Stomach (tissue), 19 donors: ENCODE measurements around the gene ZNF629. TPM values are rescaled to one million over a fixed set of nuclear protein-coding genes. Genes with fewer than 3 reads are reported as not detected.

Experiments used
- DNase-seq, 2 donors: peaks; one replicate each; pipeline versions ENCODE4 v3.0.0 to v3.0.0-alpha.2; 2013 to 2019
- H3K27ac ChIP-seq, 5 donors: fragments of 200-600 bp in 4 of 5; sonication (generic) in 4 of 5; one replicate each; pipeline ENCODE4 v1.5.1; 2013 to 2019; ENCODE audit warnings: mild to moderate bottlenecking in 1 of 5, moderate library complexity in 1 of 5
- H3K27me3 ChIP-seq, 3 donors: fragments of 200-600 bp; sonication (generic); one replicate each; pipeline ENCODE4 v1.5.1; 2017 to 2019; ENCODE audit warnings: mixed run types in 1 of 3
- H3K36me3 ChIP-seq, 4 donors: fragments of 200-600 bp; sonication (generic); 1 replicate in 3 of 4; 2 replicates in 1 of 4; pipeline ENCODE4 v1.5.1; 2016 to 2019
- H3K4me1 ChIP-seq, 4 donors: fragments of 200-600 bp; sonication (generic); one replicate each; pipeline ENCODE4 v1.5.1; 2016 to 2019
- H3K4me3 ChIP-seq, 4 donors: fragments of 200-600 bp; sonication (generic) in 3 of 4; one replicate each; pipeline ENCODE4 v1.5.1; 2016 to 2019; ENCODE audit warnings: mild to moderate bottlenecking in 1 of 4
- H3K9me3 ChIP-seq, 4 donors: fragments of 200-600 bp; sonication (generic); one replicate each; pipeline ENCODE4 v1.5.1; 2016 to 2019
- CTCF ChIP-seq, 7 experiments: fragments of 450-650 bp in 4 of 7; fragments of 200-600 bp in 3 of 7; sonication (generic) in 3 of 7; IDR thresholded peaks; one replicate each; pipeline ENCODE4 v1.5.1; 2016 to 2019; ENCODE audit warnings: antibody characterized with exemption in 7 of 7, control low read depth in 2 of 7, mild to moderate bottlenecking in 1 of 7
- EP300 ChIP-seq: sonication (generic); formaldehyde crosslinking; IDR thresholded peaks from one replicate; pipeline ENCODE4 v1.6.1; 2017; ENCODE audit warnings: antibody characterized with exemption
- POLR2A ChIP-seq, 4 donors: fragments of 450-650 bp; IDR thresholded peaks; one replicate each; pipeline ENCODE4 v1.6.1; 2016; ENCODE audit warnings: antibody characterized with exemption in 4 of 4, control low read depth in 2 of 4, mild to moderate bottlenecking in 1 of 4, moderate library complexity in 1 of 4
- POLR2AphosphoS5 ChIP-seq, 3 donors: sonication (generic); formaldehyde crosslinking; IDR thresholded peaks; one replicate each; pipeline ENCODE4 v1.6.1; 2016; ENCODE audit warnings: antibody characterized with exemption in 3 of 3
- WGBS, 5 donors: extraction: QIAGEN DNeasy Blood & Tissue Kit in 3 of 5; methylation state at CpG; one replicate each; pipeline versions ENCODE4 v1.1.5 to v1.1.7; 2013 to 2018; 5-methylcytosine and 5-hydroxymethylcytosine counted together
- intact Hi-C: fragments of 100-400 bp; cut with DNase I; formaldehyde crosslinking; loops from one replicate; pipeline ENCODE4 v1.15.1; 2023; ENCODE audit warnings: low total_unique reads
- long read RNA-seq, 10 donors: transcript quantifications; one replicate each; lab custom pipeline, GENCODE V29; 2026
- polyA plus RNA-seq, 3 donors: library from polyadenylated mRNA; stranded (reverse); fragments of 200-250 nt; gene quantifications; one replicate each; pipeline ENCODE4 v1.2.3, GENCODE V29; 2013
- total RNA-seq, 5 donors: library from RNA; depleted of rRNA; stranded (reverse); fragments of >200 nt; gene quantifications; one replicate each; pipeline versions ENCODE4 v1.1.0 to v1.2.3, GENCODE V29; 2014 to 2016
- donor health status: healthy with polysubstance abuse.
- donor health status: Bipolar disorder and iron deficiency.
- donor health status: healthy.

Gene ZNF629
- total RNA-seq (10 to 100 TPM; 10.7 to 21.3 (median 18.3) TPM), polyA plus RNA-seq (1 to 10 TPM; 4.4 to 5.9 (median 4.9) TPM)
- long read RNA-seq, donor 1, full-length matches to known transcripts: 4 of 4 reads
- long read RNA-seq, donor 1, partial matches to known transcripts: 0 of 4 reads
- long read RNA-seq, donor 1, other reads (novel, unspliced or antisense): 0 of 4 reads
- long read RNA-seq, donor 2, full-length matches to known transcripts: 4 of 4 reads
- long read RNA-seq, donor 2, partial matches to known transcripts: 0 of 4 reads
- long read RNA-seq, donor 2, other reads (novel, unspliced or antisense): 0 of 4 reads
- long read RNA-seq, donor 3, full-length matches to known transcripts: 4 of 4 reads
- long read RNA-seq, donor 3, partial matches to known transcripts: 0 of 4 reads
- long read RNA-seq, donor 3, other reads (novel, unspliced or antisense): 0 of 4 reads
- long read RNA-seq, donor 4, full-length matches to known transcripts: 1 of 1 reads
- long read RNA-seq, donor 4, partial matches to known transcripts: 0 of 1 reads
- long read RNA-seq, donor 4, other reads (novel, unspliced or antisense): 0 of 1 reads
- long read RNA-seq, donor 5, full-length matches to known transcripts: 2 of 2 reads
- long read RNA-seq, donor 5, partial matches to known transcripts: 0 of 2 reads
- long read RNA-seq, donor 5, other reads (novel, unspliced or antisense): 0 of 2 reads
- long read RNA-seq, donor 6, full-length matches to known transcripts: 7 of 7 reads
- long read RNA-seq, donor 6, partial matches to known transcripts: 0 of 7 reads
- long read RNA-seq, donor 6, other reads (novel, unspliced or antisense): 0 of 7 reads
- long read RNA-seq, donor 7, full-length matches to known transcripts: 3 of 3 reads
- long read RNA-seq, donor 7, partial matches to known transcripts: 0 of 3 reads
- long read RNA-seq, donor 7, other reads (novel, unspliced or antisense): 0 of 3 reads
- long read RNA-seq, donor 8, full-length matches to known transcripts: 4 of 4 reads
- long read RNA-seq, donor 8, partial matches to known transcripts: 0 of 4 reads
- long read RNA-seq, donor 8, other reads (novel, unspliced or antisense): 0 of 4 reads
- long read RNA-seq, donor 9, full-length matches to known transcripts: 3 of 3 reads
- long read RNA-seq, donor 9, partial matches to known transcripts: 0 of 3 reads
- long read RNA-seq, donor 9, other reads (novel, unspliced or antisense): 0 of 3 reads
- long read RNA-seq, donor 10, full-length matches to known transcripts: 1 of 7 reads
- long read RNA-seq, donor 10, partial matches to known transcripts: 6 of 7 reads
- long read RNA-seq, donor 10, other reads (novel, unspliced or antisense): 0 of 7 reads

- H3K27me3 ChIP-seq: no peaks in the 10 kb centered on the region
- TF ChIP-seq POLR2A (IDR thresholded peaks at IDR 0.05) (peak in 1 of 4 donors; percentile 11), CTCF (IDR thresholded peaks at IDR 0.05) (no peak), POLR2AphosphoS5 (IDR thresholded peaks at IDR 0.05) (peak in 1 of 3 donors; percentile 48)
- DNase-seq: peak; percentile 71 to 91
- no peaks in the 10 kb centered on the region for H3K9me3 ChIP-seq
- H3K36me3 ChIP-seq: peaks cover 20 to 27% (median 25%) of the 10 kb centered on the region in 4 donors
- 0 to 2% (median 1%) methylated on average over 18 to 37 of the region's 37 CpGs for WGBS, 5 donors
- intact Hi-C loops: loop anchor here (10.0 kb wide), 1 partner anchor 58 kb away; no protein-coding TSS in a partner anchor
- peaks cover 11 to 40% (median 27%) of the 10 kb centered on the region in 4 donors for H3K4me1 ChIP-seq
- H3K4me3 ChIP-seq: peak within 1 kb of the TSS; percentile 83 to 99 (median 92)
- peak within 1 kb of the TSS; percentile 82 to 93 (median 91) for H3K27ac ChIP-seq
These were observed at the start of gene ZNF629 for GRCh38 chr16:30786936-30787612. TSS of gene ZNF629 (minus strand) at chr16:30787205. CDS start at chr16:30784482, 2,723 bp downstream.

- no peak overlapping the region for H3K27ac ChIP-seq
- no peak overlapping the region for H3K4me3 ChIP-seq
- peaks cover 0 to 12% (median 8%) of the 10 kb centered on the region in 4 donors for H3K4me1 ChIP-seq
- H3K9me3 ChIP-seq: no peaks in the 10 kb centered on the region
- intact Hi-C loops: no loop called here
- H3K27me3 ChIP-seq: no peaks in the 10 kb centered on the region
- TF ChIP-seq POLR2A (IDR thresholded peaks at IDR 0.05) (no peak), POLR2AphosphoS5 (IDR thresholded peaks at IDR 0.05) (no peak), EP300 (no peak), CTCF (IDR thresholded peaks at IDR 0.05) (no peak)
- WGBS, 5 donors: 95 to 99% (median 97%) methylated on average over 19 to 44 of the region's 44 CpGs
- no peak for DNase-seq
- peaks cover 0 to 14% (median 8%) of the 10 kb centered on the region in 4 donors for H3K36me3 ChIP-seq
These were observed 47.2 kb upstream of the ZNF629 start for GRCh38 chr16:30834130-30834740.

GRCh38 chr16:30830072-30830417 is 43.0 kb upstream of the ZNF629 start:
- Histone ChIP-seq H3K27ac (no peak overlapping the region), H3K9me3 (no peaks in the 10 kb centered on the region), H3K4me1 (peaks cover 0 to 2% (median 0%) of the 10 kb centered on the region in 4 donors), H3K27me3 (no peaks in the 10 kb centered on the region), H3K36me3 (peaks cover 0 to 14% (median 8%) of the 10 kb centered on the region in 4 donors), H3K4me3 (no peak overlapping the region)
- DNase-seq: no peak
- TF ChIP-seq POLR2AphosphoS5 (IDR thresholded peaks at IDR 0.05): no peak
- TF ChIP-seq POLR2A (IDR thresholded peaks at IDR 0.05): no peak
- TF ChIP-seq EP300: no peak
- TF ChIP-seq CTCF (IDR thresholded peaks at IDR 0.05): no peak
- WGBS, 5 donors: 83 to 94% (median 89%) methylated on average over 5 to 6 of the region's 6 CpGs
- intact Hi-C loops: no loop called here
